GDM1 (cell line): ENCODE results near the gene BCAN.

Source experiments
- DNase-seq: peaks from one replicate; lab custom pipeline; 2025; lab: John Stamatoyannopoulos, UW

Gene BCAN

GRCh38 chr1:156662005-156662799, 20.3 kb downstream of the BCAN start:
- DNase-seq: no peak

DNA sequence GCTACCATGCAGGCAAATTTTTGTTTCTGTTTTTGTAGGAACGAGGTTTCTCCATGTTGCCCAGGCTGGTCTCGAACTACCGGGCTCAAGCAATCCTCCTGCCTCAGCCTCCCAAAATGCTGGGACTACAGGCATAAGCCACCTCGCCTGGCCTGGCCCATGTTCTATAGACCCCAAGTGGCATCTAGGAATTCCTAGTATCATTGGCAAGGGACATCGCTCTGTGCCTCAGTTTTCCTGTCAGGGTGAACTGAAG, 20.8 kb downstream of the BCAN start:
- no peak for DNase-seq

DNA sequence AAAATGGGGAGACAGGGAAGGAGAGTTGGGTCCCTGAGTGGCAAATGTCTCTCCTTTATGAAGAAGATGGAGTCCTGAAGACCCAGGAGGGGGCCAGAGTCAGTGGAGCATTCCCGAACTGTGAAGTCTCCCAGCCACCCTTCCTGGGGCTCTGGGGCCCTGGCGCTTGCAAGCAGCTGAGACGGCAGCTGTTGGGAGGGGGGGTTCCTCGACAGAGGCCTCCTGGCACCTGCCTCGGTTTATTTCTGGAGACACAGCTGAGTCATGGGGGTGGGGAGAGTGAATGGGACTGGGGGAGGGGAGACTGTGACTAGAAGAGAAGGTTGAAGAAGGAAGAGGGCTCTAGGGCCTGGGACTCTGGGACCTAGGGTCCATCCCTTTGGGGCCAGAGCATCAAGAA, 21.3 kb downstream of the BCAN start:
- no peak for DNase-seq

DNA sequence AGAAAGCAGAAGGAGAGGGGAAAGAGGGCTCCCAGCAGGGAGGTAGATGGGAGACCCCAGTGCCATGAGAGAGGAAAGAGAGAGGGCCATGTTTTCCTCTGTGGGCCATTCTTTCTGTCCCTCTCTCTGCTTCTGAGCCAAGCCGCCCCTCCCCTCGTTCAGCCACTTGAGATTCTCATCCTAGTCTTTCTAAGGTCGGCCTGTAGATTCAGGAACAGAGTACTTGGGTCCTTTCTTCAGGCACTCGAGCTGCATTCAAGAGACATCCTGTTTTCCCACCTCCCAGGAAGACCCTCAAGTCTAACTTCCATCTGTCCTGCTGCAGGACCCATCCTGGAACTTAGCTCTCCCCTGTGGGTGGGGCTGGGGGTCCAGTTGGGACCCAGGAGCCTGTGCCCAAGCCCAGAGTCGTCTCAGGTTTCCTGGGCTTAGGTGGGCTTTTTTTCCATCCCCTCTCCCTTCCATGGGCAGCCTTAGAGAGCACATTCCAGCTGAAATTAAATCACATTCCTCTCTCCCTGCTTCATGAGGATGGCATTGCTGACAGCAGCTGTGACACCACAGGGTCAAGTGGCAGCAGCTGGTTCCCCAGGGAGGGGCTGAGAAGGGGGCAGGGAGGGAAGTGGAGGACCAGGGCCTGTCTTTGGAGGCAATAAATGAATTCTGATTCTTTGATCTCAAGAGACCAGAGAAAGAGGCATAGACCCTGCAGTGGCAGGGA, 22.3 kb downstream of the BCAN start:
- DNase-seq: no peak

GRCh38 chr1:156664767-156665411, 23.0 kb downstream of the BCAN start:
- DNase-seq: peak; percentile 24

DNA sequence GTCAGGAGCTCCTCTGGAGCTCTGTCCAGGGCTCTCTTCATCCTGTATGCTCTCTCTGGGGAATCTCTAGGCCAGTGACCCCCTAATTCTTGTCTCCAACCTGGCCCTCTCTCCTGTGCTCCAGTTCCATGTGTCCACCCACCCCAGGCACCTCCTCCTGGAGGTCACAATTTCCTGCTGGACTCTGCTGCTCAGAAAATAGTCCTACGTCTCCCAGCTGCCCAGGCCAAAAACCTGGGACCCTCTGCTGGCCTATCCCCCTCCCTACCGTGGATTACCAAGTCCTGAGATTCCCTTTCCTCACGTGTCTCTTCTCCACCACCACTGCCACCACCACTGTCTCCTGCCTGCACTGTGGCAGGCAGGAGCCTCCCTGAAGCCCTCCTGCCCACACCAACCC, 23.6 kb downstream of the BCAN start:
- DNase-seq: no peak

DNA sequence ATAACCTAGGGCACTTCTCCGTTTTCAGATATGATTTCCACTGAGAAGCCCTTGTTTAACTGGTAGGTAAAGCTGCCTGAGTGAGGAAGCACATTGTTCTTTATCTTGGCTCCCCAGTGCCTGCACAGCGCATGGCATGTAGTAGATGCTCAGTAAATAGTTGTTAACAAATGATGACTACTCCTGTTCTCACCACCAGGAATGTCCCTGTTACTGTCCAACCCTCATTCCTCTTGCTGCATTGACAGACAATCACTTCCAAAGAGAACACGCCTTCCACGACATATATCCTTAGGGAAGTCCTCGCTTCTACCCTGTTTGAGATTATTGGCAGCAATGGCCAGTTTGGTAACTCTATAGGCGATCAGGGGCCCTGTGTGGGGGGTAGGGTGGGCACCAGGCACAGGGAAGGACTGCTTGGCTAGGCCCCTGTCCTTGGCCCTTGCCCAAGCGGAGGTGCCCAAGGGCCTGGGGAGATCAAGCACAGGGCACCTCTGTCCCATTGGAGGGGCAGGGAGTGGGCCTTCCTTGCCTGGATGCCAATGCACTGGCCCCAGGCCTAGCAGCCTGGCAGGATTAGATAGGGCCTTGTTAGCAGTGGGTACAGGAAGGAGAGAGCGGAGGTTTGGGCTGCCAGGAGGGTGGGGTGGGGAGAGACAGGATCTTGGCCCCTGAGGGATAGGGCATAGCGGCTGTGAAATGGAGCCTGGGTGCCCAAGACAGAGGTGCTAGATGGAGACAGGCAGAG, 25.1 kb downstream of the BCAN start:
- no peak for DNase-seq

- DNase-seq: no peak
Observed at GRCh38 chr1:156667610-156667967, 25.7 kb downstream of the BCAN start.

- no peak for DNase-seq
Observed at GRCh38 chr1:156667968-156668709, 26.2 kb downstream of the BCAN start.

- DNase-seq: no peak
Observed at GRCh38 chr1:156668801-156669637, 27.1 kb downstream of the BCAN start.

- no peak for DNase-seq
Observed at GRCh38 chr1:156669794-156670193, 27.9 kb downstream of the BCAN start.

GRCh38 chr1:156670359-156670758, 28.4 kb downstream of the BCAN start:
- DNase-seq: no peak

- DNase-seq: no peak
Observed at GRCh38 chr1:156670791-156671190, 28.9 kb downstream of the BCAN start.

- no peak for DNase-seq
Observed at GRCh38 chr1:156671804-156672203, 29.9 kb downstream of the BCAN start.

DNA sequence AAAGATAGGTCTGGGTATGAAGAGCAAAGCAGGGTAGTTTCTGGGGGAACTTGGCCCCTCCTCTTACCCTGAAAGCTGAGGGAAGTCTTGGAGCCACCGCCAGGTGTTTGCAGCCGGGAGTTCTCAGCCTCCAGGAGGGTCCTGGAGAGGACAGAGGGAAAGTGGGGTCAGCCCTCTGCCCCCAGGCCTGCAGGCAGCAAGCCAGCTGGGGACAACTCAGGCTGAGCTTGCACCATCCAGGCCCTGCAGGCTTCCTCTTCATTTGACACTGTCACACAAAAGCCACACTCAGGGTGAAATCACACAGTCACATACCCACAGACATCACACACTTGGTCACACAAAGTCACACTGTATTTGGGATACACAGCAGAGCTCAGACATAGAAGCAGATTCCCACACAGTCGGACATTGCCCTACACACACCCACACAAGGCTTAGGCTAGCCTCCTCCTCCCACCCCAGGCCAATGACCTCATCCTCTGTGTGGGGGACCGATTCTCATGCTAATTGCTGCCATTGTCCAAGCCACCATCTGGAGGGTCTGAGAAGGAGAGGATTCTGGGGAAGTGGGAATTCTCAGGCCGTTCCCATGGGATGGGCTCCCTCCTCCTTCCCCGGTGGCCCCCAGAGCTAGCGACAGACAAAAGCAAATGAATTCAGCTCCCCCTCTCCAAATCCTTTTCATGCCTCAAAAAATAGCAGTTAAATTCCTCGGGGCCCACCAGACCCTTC, 31.6 kb downstream of the BCAN start:
- no peak for DNase-seq

DNA sequence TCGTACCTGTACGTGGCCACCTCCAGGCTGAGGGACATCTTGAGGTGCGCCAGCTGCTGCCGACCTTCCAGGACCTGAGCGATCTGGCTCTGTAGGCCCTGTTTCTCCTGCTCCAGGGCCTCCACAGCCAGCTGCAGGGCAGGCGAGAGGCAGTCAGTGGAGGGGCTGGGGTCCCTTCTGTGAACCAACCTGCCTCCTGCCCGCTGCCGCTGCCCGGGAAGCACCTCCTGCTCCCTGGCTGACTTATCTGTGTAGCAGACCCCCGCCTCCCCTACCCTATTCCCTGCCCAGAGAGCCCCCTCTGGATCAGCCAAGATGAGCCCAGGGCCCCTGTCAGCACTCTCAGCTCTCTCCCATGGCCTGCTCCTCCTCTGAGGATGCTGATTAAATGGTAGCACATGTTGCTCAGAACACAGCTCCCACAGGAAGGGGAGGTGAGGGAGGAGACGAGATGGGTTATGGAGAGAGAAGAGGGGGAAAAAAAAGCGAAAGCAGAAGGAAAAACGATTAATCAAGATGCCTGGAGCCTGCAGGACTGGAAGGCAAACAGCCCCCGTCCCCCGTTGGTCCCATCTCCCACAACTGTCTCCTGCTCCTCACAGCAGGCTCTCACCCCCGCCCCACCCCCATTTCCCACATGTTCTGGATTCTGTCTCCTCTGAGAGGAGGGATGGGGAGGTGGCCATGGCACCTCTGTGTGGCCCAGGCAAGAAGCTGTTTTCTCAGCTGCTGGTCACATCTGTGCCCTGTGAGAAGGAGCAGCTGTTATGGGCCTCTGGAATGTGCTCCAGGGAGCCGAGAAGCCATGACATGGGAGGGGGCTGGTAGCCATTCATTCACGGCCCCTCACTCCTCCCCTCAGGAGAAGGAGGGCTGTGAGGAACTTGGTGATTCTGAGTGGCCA, 33.5 kb downstream of the BCAN start:
- no peak for DNase-seq

DNA sequence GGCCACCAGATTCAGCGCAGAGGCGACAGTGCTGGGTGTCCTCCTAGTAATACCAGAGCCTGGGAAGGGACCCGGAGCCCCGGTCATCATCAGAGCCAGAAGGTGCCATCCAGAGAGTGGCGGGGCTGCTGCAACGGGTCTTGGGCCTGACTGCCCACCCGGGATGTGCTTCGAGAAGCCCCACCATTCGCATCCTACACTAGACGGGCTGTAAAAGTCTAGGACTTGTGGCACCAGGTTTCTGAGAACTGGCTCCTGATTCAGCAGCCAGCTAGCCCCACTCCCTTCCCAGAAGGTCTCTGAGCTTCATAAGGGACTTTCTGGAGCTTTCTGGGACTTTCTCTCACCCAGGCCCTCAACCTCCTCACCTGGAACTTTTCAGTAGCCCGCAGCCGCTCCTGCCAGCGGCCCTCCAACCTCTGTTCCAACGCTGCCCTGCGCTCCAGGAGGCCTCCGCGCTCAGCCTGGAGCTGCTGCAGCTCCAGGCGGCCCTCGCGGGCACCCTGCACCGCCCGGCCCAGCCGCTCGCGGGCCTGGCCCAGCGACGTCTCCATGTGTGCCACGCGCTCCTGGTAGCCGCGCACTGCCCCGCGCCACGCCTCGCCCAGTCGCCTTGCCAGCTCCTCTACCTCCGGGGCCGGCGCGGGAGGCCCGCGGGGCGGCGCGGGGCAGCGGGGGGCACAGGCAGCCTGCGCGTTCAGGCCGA, 34.4 kb downstream of the BCAN start:
- DNase-seq: no peak

GRCh38 chr1:156676820-156677615, 35.1 kb downstream of the BCAN start, which contains the start of gene NES:
NES (minus strand) TSS chr1:156677407; CDS start chr1:156677264, 143 bp downstream.
- DNase-seq: no peak
